T1000 (cell line): Measurements from ENCODE around the gene GJA8.
A peak's percentile ranks its signal among the peaks of the same experiment; 100 is the strongest.
"Not testable (repeated sequence)": the region's sequence is repeated elsewhere in the genome, so short reads cannot be mapped to it uniquely, and the experiment has no call there.

Experiments used
- DNase-seq: peaks from one replicate; lab custom pipeline; 2025; ENCODE audit warnings: mixed read lengths; lab: John Stamatoyannopoulos, UW

GJA8 gene

DNA sequence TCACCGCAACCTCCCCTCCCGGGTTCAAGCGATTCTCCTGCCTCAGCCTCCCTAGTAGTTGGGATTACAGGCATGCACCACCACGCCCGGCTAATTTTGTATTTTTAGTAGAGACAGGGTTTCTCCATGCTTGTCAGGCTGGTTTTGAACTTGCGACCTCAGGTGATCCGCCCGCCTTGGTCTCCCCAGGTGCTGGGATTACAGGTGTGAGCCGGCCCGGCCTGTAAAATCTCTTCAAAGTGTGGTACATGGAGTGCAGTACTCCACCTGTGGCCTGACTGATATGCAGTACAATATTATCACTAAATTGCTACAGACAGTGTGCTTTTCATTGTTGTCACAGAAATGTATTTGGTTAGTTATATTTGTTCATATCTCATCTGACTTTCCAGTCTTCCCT is 25.1 kb downstream of the GJA8 start:
- not testable (repeated sequence) for DNase-seq

DNA sequence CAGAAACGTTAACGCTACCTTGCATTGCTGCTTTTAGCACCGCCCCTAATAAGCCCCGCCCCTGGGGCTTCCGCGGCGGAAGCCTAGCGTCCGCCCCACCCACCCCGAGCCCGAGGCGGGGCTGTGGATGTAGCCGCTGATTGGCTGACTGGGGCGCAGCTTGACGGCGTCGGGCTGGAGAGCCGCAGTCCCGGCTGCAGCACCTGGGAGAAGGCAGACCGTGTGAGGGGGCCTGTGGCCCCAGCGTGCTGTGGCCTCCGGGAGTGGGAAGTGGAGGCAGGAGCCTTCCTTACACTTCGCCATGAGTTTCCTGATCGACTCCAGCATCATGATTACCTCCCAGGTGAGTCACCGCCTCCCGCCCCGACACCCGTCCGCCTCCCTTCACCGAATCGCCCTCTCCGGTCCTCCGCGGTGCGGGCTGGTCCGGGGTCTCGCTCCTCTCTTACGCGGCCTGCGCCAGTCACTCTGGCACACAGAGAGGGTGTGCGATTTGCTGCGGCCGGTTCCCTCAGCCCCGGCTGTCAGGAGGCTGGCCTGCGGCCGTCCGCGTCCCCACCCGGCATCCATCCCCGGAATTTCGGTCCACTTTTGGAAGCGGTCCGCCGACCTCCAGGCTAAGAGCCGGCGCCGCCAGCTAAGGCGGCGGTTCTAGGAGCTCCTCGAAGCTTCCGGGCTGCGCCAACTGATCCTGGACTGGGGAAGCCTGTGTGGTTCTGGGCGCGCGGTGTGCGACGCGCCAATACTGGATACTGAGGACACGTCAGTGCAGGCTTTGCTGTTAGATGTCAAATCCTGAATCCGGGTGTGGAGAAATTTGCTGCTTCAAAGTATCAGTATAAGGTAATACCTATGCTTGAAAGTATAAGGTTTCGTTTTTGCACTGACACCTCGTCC is 25.9 kb downstream of the GJA8 start, which contains the start of gene GPR89B:
TSS of gene GPR89B (plus strand) at position 185 of the 897 bp plus-strand sequence. CDS start at position 302, 117 bp downstream.
- peak; percentile 63 for DNase-seq

DNA sequence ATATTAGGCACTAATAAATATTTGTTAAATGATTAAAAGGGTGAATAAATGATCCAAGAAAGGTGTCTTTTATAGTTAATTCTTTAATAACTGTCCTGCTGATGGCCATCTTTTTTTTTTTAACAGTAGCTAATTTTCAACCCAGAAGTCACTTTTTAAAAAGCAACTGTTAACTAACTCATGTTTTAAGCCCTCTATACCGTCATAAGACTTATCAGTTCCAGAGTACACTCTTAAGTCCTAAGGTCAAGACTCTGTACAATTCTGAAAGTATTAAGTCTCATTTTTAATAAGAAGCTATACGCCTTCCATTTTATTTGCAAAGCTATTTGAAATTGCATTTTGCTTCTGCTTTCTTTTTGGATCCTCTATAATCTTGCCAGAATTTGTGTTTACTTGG is 28.5 kb downstream of the GJA8 start:
- not testable (repeated sequence) for DNase-seq

DNA sequence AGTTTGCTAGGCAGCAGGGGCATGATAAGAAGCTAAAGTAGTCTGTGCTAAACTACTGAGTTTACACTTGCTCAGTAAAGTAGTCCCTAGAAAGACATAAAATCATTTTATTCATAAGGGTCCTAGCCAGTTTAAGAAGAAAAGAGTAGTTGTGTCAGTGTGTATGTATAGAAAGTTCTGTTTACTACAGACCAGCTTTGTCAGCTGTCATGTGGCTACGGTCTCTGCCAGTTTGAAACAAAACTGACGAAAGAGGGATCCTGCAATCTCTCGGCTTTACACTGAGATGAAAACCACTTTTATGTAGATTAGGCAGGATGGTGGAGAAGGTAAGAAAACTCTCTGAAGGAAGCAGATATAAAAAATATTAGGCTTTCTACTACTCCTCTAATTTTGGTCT is 32.7 kb downstream of the GJA8 start:
- DNase-seq: not testable (repeated sequence)

- DNase-seq: not testable (repeated sequence)
Measured at GRCh38 chr1:147940456-147940855, 37.9 kb downstream of the GJA8 start.

DNA sequence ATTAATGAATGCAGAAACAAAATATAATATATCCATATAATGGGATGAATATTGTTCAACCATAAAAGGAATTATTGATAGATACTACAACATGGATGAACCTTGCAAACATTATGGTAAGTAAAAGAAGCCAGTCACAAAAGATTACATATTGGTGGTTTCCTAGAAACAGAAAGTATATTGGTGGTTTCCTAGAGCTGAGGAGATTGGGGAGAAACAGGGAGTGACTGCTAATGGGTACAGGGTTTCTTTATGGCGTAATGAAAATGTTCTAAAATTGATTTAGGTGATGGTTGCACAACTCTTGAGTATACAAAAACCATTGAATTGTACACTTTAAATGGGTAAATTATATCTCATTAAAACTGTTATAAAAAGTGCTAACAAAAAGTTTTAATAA is 40.0 kb downstream of the GJA8 start:
- DNase-seq: not testable (repeated sequence)

- not testable (repeated sequence) for DNase-seq
Measured at GRCh38 chr1:147949517-147949916, 46.9 kb downstream of the GJA8 start.
